CD14-positive monocyte (primary cell): ENCODE data around the gene STK32A. TPM values are rescaled to one million over a fixed set of nuclear protein-coding genes. Genes with fewer than 3 reads are reported as not detected.

ENCODE experiments used
- DNase-seq, 3 donors: peaks; one replicate each; pipeline ENCODE4 v3.0.0-alpha.2; 2011 to 2022
- H2AFZ ChIP-seq: 2 replicates; pipeline ENCODE4 v1.6.0; 2012; ENCODE audit warnings: mild to moderate bottlenecking, low read depth, low read length, inconsistent platforms; ENCODE audit not compliant: insufficient read depth, poor library complexity, severe bottlenecking
- H3K27ac ChIP-seq, 2 donors: 1 replicate in 1 of 2; 2 replicates in 1 of 2; pipeline ENCODE4 v1.5.1; 2012 to 2013; ENCODE audit warnings: low read length in 2 of 2, control low read depth in 1 of 2, inconsistent platforms in 1 of 2, low read depth in 1 of 2, mild to moderate bottlenecking in 1 of 2
- H3K27me3 ChIP-seq, 2 donors: one replicate each; pipeline versions ENCODE4 v1.6.0 to v1.6.1; 2011 to 2013; ENCODE audit warnings: low read length in 2 of 2; ENCODE audit not compliant: control insufficient read depth in 2 of 2, insufficient read depth in 2 of 2
- H3K36me3 ChIP-seq, 2 donors: replicated peaks in 1 of 2; 1 replicate in 1 of 2; 2 replicates in 1 of 2; pipeline versions ENCODE4 v1.5.1 to v1.6.1; 2012 to 2013; ENCODE audit warnings: low read length in 2 of 2, control low read depth in 1 of 2, inconsistent platforms in 1 of 2, mild to moderate bottlenecking in 1 of 2; ENCODE audit not compliant: insufficient read depth in 2 of 2, control insufficient read depth in 1 of 2
- H3K4me1 ChIP-seq, 2 donors: 1 replicate in 1 of 2; 2 replicates in 1 of 2; pipeline versions ENCODE4 v1.5.1 to v1.6.1; 2012 to 2013; ENCODE audit warnings: low read length in 2 of 2, control low read depth in 1 of 2, inconsistent platforms in 1 of 2, mild to moderate bottlenecking in 1 of 2, moderate library complexity in 1 of 2; ENCODE audit not compliant: insufficient read depth in 2 of 2, control insufficient read depth in 1 of 2
- H3K4me2 ChIP-seq: replicated peaks from 2 replicates; pipeline ENCODE3; 2012; ENCODE audit warnings: low read length, moderate library complexity, mild to moderate bottlenecking; ENCODE audit not compliant: poor library complexity, severe bottlenecking; ENCODE audit errors: extremely low read depth
- H3K4me3 ChIP-seq, 3 experiments: fragments of 200-600 bp in 1 of 3; sonication (generic) in 1 of 3; replicated peaks in 1 of 3; 1 replicate in 2 of 3; 2 replicates in 1 of 3; pipeline ENCODE4 v1.5.1; 2011 to 2013; ENCODE audit warnings: low read length in 3 of 3, mild to moderate bottlenecking in 3 of 3, control low read depth in 2 of 3, low read depth in 2 of 3, inconsistent platforms in 1 of 3, moderate library complexity in 1 of 3
- H3K79me2 ChIP-seq: 2 replicates; pipeline ENCODE4 v1.6.0; 2012; ENCODE audit warnings: mild to moderate bottlenecking, control low read depth, inconsistent platforms, low read length, moderate library complexity; ENCODE audit not compliant: insufficient read depth
- H3K9ac ChIP-seq: 2 replicates; pipeline ENCODE4 v1.6.0; 2017; ENCODE audit warnings: low read length, mild to moderate bottlenecking; ENCODE audit not compliant: insufficient read depth, poor library complexity, severe bottlenecking
- H3K9me3 ChIP-seq, 2 donors: replicated peaks in 1 of 2; 1 replicate in 1 of 2; 2 replicates in 1 of 2; pipeline versions ENCODE4 v1.5.1 to v1.6.1; 2012 to 2013; ENCODE audit warnings: low read length in 2 of 2, control low read depth in 1 of 2; ENCODE audit not compliant: control insufficient read depth in 1 of 2, insufficient read depth in 1 of 2
- H4K20me1 ChIP-seq: 2 replicates; pipeline ENCODE4 v1.6.0; 2012; ENCODE audit warnings: mild to moderate bottlenecking, low read length, control low read depth, moderate library complexity; ENCODE audit not compliant: insufficient read depth
- H3K27ac Mint-ChIP-seq, 7 donors: one replicate each; pipeline ENCODE4 v1.8.0; 2020; ENCODE audit warnings: mild to moderate bottlenecking in 7 of 7, mixed read lengths in 7 of 7, moderate library complexity in 6 of 7, inconsistent platforms in 2 of 7
- H3K27me3 Mint-ChIP-seq, 3 donors: one replicate each; pipeline ENCODE4 v1.8.0; 2021 to 2022; ENCODE audit warnings: low read depth in 3 of 3, mild to moderate bottlenecking in 3 of 3, mixed read lengths in 3 of 3, moderate library complexity in 3 of 3, inconsistent platforms in 1 of 3
- H3K36me3 Mint-ChIP-seq, 2 donors: one replicate each; pipeline ENCODE4 v1.8.0; 2020; ENCODE audit warnings: mixed read lengths in 2 of 2, inconsistent platforms in 1 of 2, mild to moderate bottlenecking in 1 of 2
- H3K4me1 Mint-ChIP-seq: one replicate; pipeline ENCODE4 v1.8.0; 2020; ENCODE audit warnings: mild to moderate bottlenecking, mixed read lengths
- H3K4me3 Mint-ChIP-seq, 2 donors: one replicate each; pipeline ENCODE4 v1.8.0; 2020; ENCODE audit warnings: mild to moderate bottlenecking in 2 of 2, mixed read lengths in 2 of 2, moderate library complexity in 1 of 2
- H3K9me3 Mint-ChIP-seq, 7 donors: one replicate each; pipeline ENCODE4 v1.8.0; 2020 to 2022; ENCODE audit warnings: mixed read lengths in 7 of 7, mild to moderate bottlenecking in 6 of 7, moderate library complexity in 6 of 7, inconsistent platforms in 2 of 7
- CTCF ChIP-seq: fragments of 200-600 bp; IDR thresholded peaks from one replicate; pipeline ENCODE4 v1.8.0; 2022; ENCODE audit warnings: antibody characterized with exemption, mild to moderate bottlenecking
- WGBS: methylation state at CpG from one replicate; pipeline ENCODE4 v1.1.5; 2013; ENCODE audit warnings: missing lambda C conversion rate; ENCODE audit not compliant: insufficient coverage; 5-methylcytosine and 5-hydroxymethylcytosine counted together
- intact Hi-C, 2 donors: fragments of 100-400 bp; cut with micrococcal nuclease; formaldehyde crosslinking; loops; one replicate each; pipeline versions ENCODE4 v1.15.0 to v1.15.1; 2023
- polyA plus RNA-seq, 3 donors: library from polyadenylated mRNA; depleted of rRNA in 1 of 3; unstranded in 2 of 3; stranded (reverse) in 1 of 3; fragments of 300-500 nt in 2 of 3; fragments of >200 nt in 1 of 3; fragmentation: Illumina TruSeq in 2 of 3; gene quantifications; 1 replicate in 2 of 3; 2 replicates in 1 of 3; pipeline ENCODE4 v1.2.3, GENCODE V29; 2012 to 2021

Gene STK32A
- polyA plus RNA-seq, 3 donors, result not detected

- Histone ChIP-seq H3K36me3 (no peaks in the 10 kb centered on the region), H3K27ac (no peak overlapping the region), H3K79me2 (no peaks in the 10 kb centered on the region), H3K4me1 (no peaks in the 10 kb centered on the region), H3K27me3 (no peaks in the 10 kb centered on the region), H2AFZ (no peak overlapping the region), H3K4me2 (no peak overlapping the region), H3K9ac (no peak overlapping the region), H4K20me1 (no peaks in the 10 kb centered on the region), H3K9me3 (no peaks in the 10 kb centered on the region), H3K4me3 (no peak overlapping the region)
- no peak for DNase-seq
- H3K9me3 Mint-ChIP-seq, result no peaks in the 10 kb centered on the region
- intact Hi-C loops, result no loop called here
- TF ChIP-seq CTCF, result no peak
- WGBS, result no CpG with 5 or more reads among the region's 1 CpG
- H3K4me1 Mint-ChIP-seq, result peaks cover 4% of the 10 kb centered on the region
- no peaks in the 10 kb centered on the region for H3K36me3 Mint-ChIP-seq
- H3K27me3 Mint-ChIP-seq, result peaks cover 0 to 2% (median 0%) of the 10 kb centered on the region in 3 donors
- no peak overlapping the region for H3K27ac Mint-ChIP-seq
- H3K4me3 Mint-ChIP-seq, result no peak overlapping the region
These were observed 86.7 kb downstream of the STK32A start for GRCh38 chr5:147321569-147321968.

- no peak for TF ChIP-seq CTCF
- peaks cover 11% of the 10 kb centered on the region for H3K4me1 Mint-ChIP-seq
- no peak for DNase-seq
- no peak overlapping the region for H3K4me3 Mint-ChIP-seq
- peaks cover 0 to 2% (median 0%) of the 10 kb centered on the region in 3 donors for H3K27me3 Mint-ChIP-seq
- H3K27ac ChIP-seq, result no peak overlapping the region
- no peak overlapping the region for H3K4me2 ChIP-seq
- no peaks in the 10 kb centered on the region for H4K20me1 ChIP-seq
- 100% methylated on average over 1 of the region's 4 CpGs for WGBS
- H3K27me3 ChIP-seq, result no peaks in the 10 kb centered on the region
- H3K9me3 Mint-ChIP-seq, result no peaks in the 10 kb centered on the region
- no peak overlapping the region for H3K9ac ChIP-seq
- H2AFZ ChIP-seq, result no peak overlapping the region
- no peaks in the 10 kb centered on the region for H3K36me3 Mint-ChIP-seq
- intact Hi-C loops, result no loop called here
- H3K36me3 ChIP-seq, result no peaks in the 10 kb centered on the region
- no peaks in the 10 kb centered on the region for H3K79me2 ChIP-seq
- no peaks in the 10 kb centered on the region for H3K4me1 ChIP-seq
- H3K9me3 ChIP-seq, result no peaks in the 10 kb centered on the region
- no peak overlapping the region for H3K27ac Mint-ChIP-seq
- H3K4me3 ChIP-seq, result no peak overlapping the region
These were observed 92.6 kb downstream of the STK32A start for GRCh38 chr5:147327421-147327820.
